HepG2 (cell line): ENCODE data around the gene TMEM38A. TPM values are rescaled to one million over a fixed set of nuclear protein-coding genes. Genes with fewer than 3 reads are reported as not detected.

Source experiments
- ATAC-seq: fragments of 200-7000 bp; cut with Tn5 transposase; 3 replicates; pipeline ENCODE4 v1.9.1; 2020; ENCODE audit warnings: mild to moderate bottlenecking, moderate library complexity
- BruUV-seq: library from RNA; stranded (reverse); fragments of 400-500 nt; replicated peaks from 2 replicates; lab custom pipeline; 2021; lab: Mats Ljungman, UMichigan
- CTCF ChIA-PET: fragments of 300-600 bp; formaldehyde crosslinking; extraction: SDS; loops from one replicate; lab custom pipeline; 2021; ENCODE audit warnings: low total read pairs, inconsistent platforms, low intra/inter-chr PET ratio; lab: Yijun Ruan, JAX
- POLR2A ChIA-PET: fragments of 350-600 bp; sonication (Branson Sonifier 250); formaldehyde crosslinking; loops from one replicate; lab custom pipeline; 2020; ENCODE audit warnings: antibody characterized with exemption, inconsistent platforms; lab: Yijun Ruan, JAX
- DNase-seq: peaks from one replicate; pipeline ENCODE4 v3.0.0-alpha.2; 2015; ENCODE audit warnings: low spot score
- FAIRE-seq: peaks from 3 replicates; lab custom pipeline; 2011; peaks lifted over from hg19 to GRCh38; lab: Jason Lieb, UNC
- H2AFZ ChIP-seq: one replicate; pipeline ENCODE4 v1.6.1; 2011; ENCODE audit warnings: low read length, inconsistent platforms
- H3K27ac ChIP-seq: fragments of 300-600 bp; 3 replicates; pipeline ENCODE4 v1.8.0; 2011; ENCODE audit warnings: mixed run types, mild to moderate bottlenecking, mixed read lengths, low read length, inconsistent platforms; ENCODE audit not compliant: insufficient read depth; ENCODE audit errors: extremely low read length
- H3K27me3 ChIP-seq, 2 experiments: fragments of 200-600 bp in 1 of 2; 2 replicates in 1 of 2; 3 replicates in 1 of 2; pipeline versions ENCODE4 v1.6.0 to v1.8.0; 2011; ENCODE audit warnings: low read length in 2 of 2, mild to moderate bottlenecking in 2 of 2, moderate library complexity in 2 of 2, inconsistent platforms in 1 of 2; ENCODE audit not compliant: insufficient read depth in 2 of 2, control insufficient read depth in 1 of 2
- H3K36me3 ChIP-seq, 2 experiments: fragments of 200-600 bp in 1 of 2; replicated peaks in 1 of 2; 2 replicates in 1 of 2; 3 replicates in 1 of 2; pipeline versions ENCODE4 v1.5.1 to v1.8.0; 2011; ENCODE audit warnings: low read length in 2 of 2, inconsistent platforms in 1 of 2; ENCODE audit not compliant: insufficient read depth in 2 of 2, control insufficient read depth in 1 of 2
- H3K4me1 ChIP-seq: 2 replicates; pipeline ENCODE4 v1.5.1; 2012; ENCODE audit warnings: low read length, inconsistent platforms; ENCODE audit not compliant: insufficient read depth
- H3K4me2 ChIP-seq: 2 replicates; pipeline ENCODE4 v1.6.0; 2011; ENCODE audit warnings: low read depth, low read length, inconsistent platforms
- H3K4me3 ChIP-seq, 3 experiments: fragments of 200-600 bp in 1 of 3; sonication (generic), shearing (Covaris generic) in 1 of 3; replicated peaks in 1 of 3; 2 replicates each; pipeline ENCODE4 v1.5.1; 2011 to 2016; ENCODE audit warnings: low read length in 3 of 3, inconsistent platforms in 2 of 3, low read depth in 2 of 3, mild to moderate bottlenecking in 2 of 3, control low read depth in 1 of 3, mixed read lengths in 1 of 3; ENCODE audit not compliant: insufficient read depth in 1 of 3
- H3K79me2 ChIP-seq: one replicate; pipeline ENCODE4 v1.6.1; 2011; ENCODE audit warnings: low read length, inconsistent platforms; ENCODE audit not compliant: insufficient read depth
- H3K9ac ChIP-seq: 2 replicates; pipeline ENCODE4 v1.6.0; 2011; ENCODE audit warnings: mild to moderate bottlenecking, low read depth, low read length, inconsistent platforms; ENCODE audit not compliant: insufficient read depth
- H3K9me3 ChIP-seq: 2 replicates; pipeline ENCODE4 v1.5.1; 2012; ENCODE audit warnings: mild to moderate bottlenecking, low read length
- H4K20me1 ChIP-seq: 2 replicates; pipeline ENCODE4 v1.6.0; 2011; ENCODE audit warnings: inconsistent platforms, mild to moderate bottlenecking, low read length, moderate library complexity; ENCODE audit not compliant: insufficient read depth
- ARNTL ChIP-seq: sonication (generic); formaldehyde crosslinking; IDR thresholded peaks from 2 replicates; pipeline ENCODE4 v1.4.0; 2020; ENCODE audit warnings: mild to moderate bottlenecking, missing genetic modification reagents
- DNMT1 ChIP-seq: sonication (generic); formaldehyde crosslinking; IDR thresholded peaks from 2 replicates; pipeline ENCODE4 v1.5.1; 2020; ENCODE audit warnings: mild to moderate bottlenecking, missing genetic modification reagents
- DZIP1 ChIP-seq: sonication (generic); formaldehyde crosslinking; IDR thresholded peaks from 2 replicates; pipeline ENCODE4 v1.5.0; 2020; ENCODE audit warnings: mild to moderate bottlenecking, missing genetic modification reagents
- GABPB1 ChIP-seq: IDR thresholded peaks from 2 replicates; pipeline ENCODE4 v1.6.1; 2016; ENCODE audit warnings: mild to moderate bottlenecking, missing genetic modification reagents, moderate library complexity, missing compliant biosample characterization
- GATAD2A ChIP-seq: IDR thresholded peaks from 2 replicates; pipeline ENCODE4 v1.6.1; 2016
- GFI1 ChIP-seq: sonication (generic); formaldehyde crosslinking; IDR thresholded peaks from 2 replicates; pipeline ENCODE4 v1.5.0; 2020; ENCODE audit warnings: missing genetic modification reagents, mild to moderate bottlenecking, borderline replicate concordance
- IRX3 ChIP-seq: sonication (generic); formaldehyde crosslinking; IDR thresholded peaks from 2 replicates; pipeline ENCODE4 v1.8.1; 2023; ENCODE audit warnings: mild to moderate bottlenecking, low read depth, missing genetic modification reagents, borderline replicate concordance
- KMT2B ChIP-seq: IDR thresholded peaks from 2 replicates; pipeline ENCODE4 v1.6.1; 2016; ENCODE audit warnings: missing genetic modification reagents, missing compliant biosample characterization
- RNF2 ChIP-seq: fragments of 450-650 bp; conservative IDR thresholded peaks from 2 replicates; pipeline ENCODE4 v1.6.1; 2016; ENCODE audit warnings: low read depth
- ZBTB1 ChIP-seq: sonication (generic); formaldehyde crosslinking; IDR thresholded peaks from 2 replicates; pipeline ENCODE4 v1.4.0; 2020; ENCODE audit warnings: missing genetic modification reagents, borderline replicate concordance
- ZBTB21 ChIP-seq: sonication (generic); formaldehyde crosslinking; IDR thresholded peaks from 2 replicates; pipeline ENCODE4 v1.4.0; 2020; ENCODE audit warnings: missing genetic modification reagents
- ZNF296 ChIP-seq: sonication (generic); formaldehyde crosslinking; conservative IDR thresholded peaks from 2 replicates; pipeline ENCODE4 v1.5.0; 2020; ENCODE audit warnings: mild to moderate bottlenecking, missing genetic modification reagents
- ZNF383 ChIP-seq: sonication (generic); formaldehyde crosslinking; IDR thresholded peaks from 2 replicates; pipeline ENCODE4 v1.4.0; 2020; ENCODE audit warnings: missing genetic modification reagents, mild to moderate bottlenecking, borderline replicate concordance
- ZNF850 ChIP-seq: sonication (generic); formaldehyde crosslinking; conservative IDR thresholded peaks from 2 replicates; pipeline ENCODE4 v1.9.0; 2021; ENCODE audit warnings: mild to moderate bottlenecking, missing genetic modification reagents
- ZNF879 ChIP-seq: sonication (generic); formaldehyde crosslinking; IDR thresholded peaks from 2 replicates; pipeline ENCODE4 v1.8.1; 2023; ENCODE audit warnings: missing genetic modification reagents
- WGBS: methylation state at CpG from one replicate; pipeline ENCODE4 v1.1.6; 2017; ENCODE audit warnings: low lambda C conversion rate; 5-methylcytosine and 5-hydroxymethylcytosine counted together
- in situ Hi-C: cut with HindIII; loops from 2 replicates; pipeline ENCODE4 v1.10.0; 2017; ENCODE audit warnings: low pct_unique_long_range_greater_than_20kb; ENCODE audit not compliant: extremely low pct_ligation_motif_present
- intact Hi-C: fragments of 100-400 bp; cut with micrococcal nuclease; formaldehyde crosslinking; loops from one replicate; pipeline ENCODE4 v1.10.0; 2022; ENCODE audit not compliant: unreplicated experiment
- polyA plus RNA-seq, 8 experiments: library from polyadenylated mRNA; depleted of rRNA in 3 of 8; stranded (reverse) in 7 of 8; unstranded in 1 of 8; fragments of >200 nt; fragmentation: Illumina TruSeq in 4 of 8; extraction: Trizol in 4 of 8; gene quantifications; 2 replicates each; pipeline versions ENCODE4 v1.2.1 to v1.2.3, GENCODE V29; 2011 to 2016; ENCODE audit warnings: low read depth in 4 of 8, missing spikeins in 1 of 8, mixed read lengths in 1 of 8; ENCODE audit not compliant: insufficient read depth in 1 of 8
- total RNA-seq, 5 experiments: library from RNA; depleted of rRNA; stranded (reverse); fragments of >200 nt; fragmentation: Illumina TruSeq; extraction: Trizol; gene quantifications; 2 replicates each; pipeline ENCODE4 v1.2.3, GENCODE V29; 2016; ENCODE audit warnings: low read depth in 1 of 5
- TF ChIP-seq, protein P1 (sequence below): IDR thresholded peaks from 2 replicates; pipeline ENCODE4 v1.6.1; 2018; ENCODE audit warnings: missing genetic modification reagents, mild to moderate bottlenecking, missing compliant biosample characterization
- TF ChIP-seq, protein P2 (sequence below): IDR thresholded peaks from 2 replicates; pipeline ENCODE4 v1.6.1; 2016; ENCODE audit warnings: low read depth, control low read depth

The TMEM38A gene
- total and polyA plus RNA-seq, 2 of the 13 experiments (the other 11 are each of a cell fraction or from before 2014, with no cell fraction given), result 4.8 to 6.8 TPM

- TF ChIP-seq KMT2B (CRISPR knock-in tag), result no peak
- TF ChIP-seq GFI1, result no peak
These were observed 41.5 kb upstream of the TMEM38A start (continued) for GRCh38 chr19:16619457-16619856.

DNA sequence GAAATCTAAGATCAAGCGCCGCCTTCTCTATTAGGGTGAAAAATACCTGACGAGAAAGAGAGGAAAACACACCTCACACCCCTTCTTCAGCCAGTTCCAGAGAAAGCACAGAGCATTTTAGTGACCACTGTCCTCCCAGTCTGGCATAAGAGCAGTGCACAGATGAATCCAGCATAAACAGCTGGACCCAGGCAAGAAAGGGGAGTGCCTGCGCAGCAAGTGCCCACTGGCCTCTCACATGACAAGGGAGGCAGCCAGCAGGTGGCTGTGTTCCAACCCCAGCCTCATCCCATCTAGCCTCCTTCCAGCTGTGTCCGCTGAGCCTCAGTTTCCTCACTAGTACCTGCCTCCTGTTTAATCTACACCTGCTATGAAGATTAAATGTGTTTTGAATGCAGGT lies 40.9 kb upstream of the TMEM38A start:
- peaks cover 98% of the 10 kb centered on the region for H3K79me2 ChIP-seq
- H3K9ac ChIP-seq, result no peak overlapping the region
- FAIRE-seq (no peak), DNase-seq (no peak), ATAC-seq (no peak)
- in situ Hi-C loops (no loop called here), intact Hi-C loops (no loop called here)
- peaks cover 24% of the 10 kb centered on the region for H3K4me1 ChIP-seq
- CTCF ChIA-PET, result no interaction called here
- no peaks in the 10 kb centered on the region for H3K27me3 ChIP-seq
- H4K20me1 ChIP-seq, result peaks cover 14% of the 10 kb centered on the region
- no peak overlapping the region for H3K27ac ChIP-seq
- TF ChIP-seq GATAD2A (CRISPR knock-in tag) (no peak), ZBTB21 (CRISPR knock-in tag) (no peak), IRX3 (CRISPR knock-in tag) (no peak), DNMT1 (CRISPR knock-in tag) (no peak), ZNF850 (CRISPR knock-in tag) (no peak), ZNF383 (CRISPR knock-in tag) (no peak), ARNTL (CRISPR knock-in tag) (no peak), ZBTB1 (CRISPR knock-in tag) (no peak), ZNF296 (CRISPR knock-in tag) (no peak), DZIP1 (CRISPR knock-in tag) (no peak), GABPB1 (CRISPR knock-in tag) (no peak), RNF2 (no peak), ZNF879 (no peak)
- TF ChIP-seq, protein P1, sequence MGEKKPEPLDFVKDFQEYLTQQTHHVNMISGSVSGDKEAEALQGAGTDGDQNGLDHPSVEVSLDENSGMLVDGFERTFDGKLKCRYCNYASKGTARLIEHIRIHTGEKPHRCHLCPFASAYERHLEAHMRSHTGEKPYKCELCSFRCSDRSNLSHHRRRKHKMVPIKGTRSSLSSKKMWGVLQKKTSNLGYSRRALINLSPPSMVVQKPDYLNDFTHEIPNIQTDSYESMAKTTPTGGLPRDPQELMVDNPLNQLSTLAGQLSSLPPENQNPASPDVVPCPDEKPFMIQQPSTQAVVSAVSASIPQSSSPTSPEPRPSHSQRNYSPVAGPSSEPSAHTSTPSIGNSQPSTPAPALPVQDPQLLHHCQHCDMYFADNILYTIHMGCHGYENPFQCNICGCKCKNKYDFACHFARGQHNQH (CRISPR knock-in tag), result no peak
- TF ChIP-seq, protein P2, sequence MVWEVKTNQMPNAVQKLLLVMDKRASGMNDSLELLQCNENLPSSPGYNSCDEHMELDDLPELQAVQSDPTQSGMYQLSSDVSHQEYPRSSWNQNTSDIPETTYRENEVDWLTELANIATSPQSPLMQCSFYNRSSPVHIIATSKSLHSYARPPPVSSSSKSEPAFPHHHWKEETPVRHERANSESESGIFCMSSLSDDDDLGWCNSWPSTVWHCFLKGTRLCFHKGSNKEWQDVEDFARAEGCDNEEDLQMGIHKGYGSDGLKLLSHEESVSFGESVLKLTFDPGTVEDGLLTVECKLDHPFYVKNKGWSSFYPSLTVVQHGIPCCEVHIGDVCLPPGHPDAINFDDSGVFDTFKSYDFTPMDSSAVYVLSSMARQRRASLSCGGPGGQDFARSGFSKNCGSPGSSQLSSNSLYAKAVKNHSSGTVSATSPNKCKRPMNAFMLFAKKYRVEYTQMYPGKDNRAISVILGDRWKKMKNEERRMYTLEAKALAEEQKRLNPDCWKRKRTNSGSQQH (CRISPR knock-in tag), result no peak
- H3K9me3 ChIP-seq, result no peaks in the 10 kb centered on the region
- peaks cover 2 to 22% of the 10 kb centered on the region in 2 experiments; a peak in 3 of 5 replicates for H3K36me3 ChIP-seq
- no peak overlapping the region for H2AFZ ChIP-seq
- BruUV-seq, result no TSS peak
- H3K4me2 ChIP-seq, result no peak overlapping the region
- POLR2A ChIA-PET, result no interaction called here
- over 99% methylated on average over 5 of the region's 5 CpGs for WGBS
- H3K4me3 ChIP-seq, result no peak overlapping the region
